ENCODE results near the gene ZNF680. TPM values are rescaled to one million over a fixed set of nuclear protein-coding genes. Genes with fewer than 3 reads are reported as not detected.

Gene ZNF680
- total and polyA plus RNA-seq, 2 of the 4 experiments (the other 2 are of a cell fraction) = 1.5 to 3.9 TPM

DNA sequence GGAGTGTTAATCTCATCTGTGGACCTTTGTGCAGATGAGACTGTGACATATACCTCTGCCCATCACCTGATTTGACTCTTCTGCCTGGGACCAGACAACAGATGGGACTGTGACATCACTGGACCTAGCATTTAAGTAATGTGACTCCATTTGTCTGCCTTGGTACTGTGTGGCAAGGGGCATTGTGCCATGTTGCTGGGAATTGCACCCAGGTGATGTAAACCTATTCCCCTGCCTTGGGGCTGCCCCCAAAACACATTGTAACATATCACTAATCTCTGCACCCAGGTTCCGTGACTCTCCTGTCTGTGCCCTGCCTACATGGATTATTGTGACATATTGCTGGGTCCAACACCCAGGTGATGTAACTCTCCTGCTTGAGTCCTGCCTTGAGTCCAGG lies 40.4 kb upstream of the ZNF680 start:
- no peak overlapping the region for H3K4me3 ChIP-seq (ENCODE audit: insufficient read depth, low read depth, low read length)
- H2BK120ac ChIP-seq (ENCODE audit: low read depth, low read length) = no peak overlapping the region
- in situ Hi-C loops (cut with MboI; ENCODE audit: low sequenced_read_pairs) = no loop called here
- no peak overlapping the region for H3K27ac ChIP-seq (ENCODE audit: insufficient read depth, low read length)
- H3K9ac ChIP-seq (ENCODE audit: low read depth, low read length) = no peak overlapping the region
- no peaks in the 10 kb centered on the region for H3K4me1 ChIP-seq (ENCODE audit: control insufficient read depth, insufficient read depth, low read length)
- no peak overlapping the region for H3K14ac ChIP-seq (replicated peaks; ENCODE audit: low read depth, low read length)
- no peaks in the 10 kb centered on the region for H3K79me1 ChIP-seq (ENCODE audit: low read depth in 1 of 2, low read length in 2 of 2)
- no peaks in the 10 kb centered on the region for H4K20me1 ChIP-seq (ENCODE audit: insufficient read depth, low read length)
- TF ChIP-seq SMC3 (IDR thresholded peaks at IDR 0.05; ENCODE audit: low read depth, low read length) = no peak
- no peak for TF ChIP-seq MXI1 (IDR thresholded peaks at IDR 0.05; ENCODE audit: borderline replicate concordance, low read depth, low read length)
- no peak for TF ChIP-seq BHLHE40 (IDR thresholded peaks at IDR 0.05; ENCODE audit: low read depth, low read length)
- no peak overlapping the region for H2BK5ac ChIP-seq (ENCODE audit: low read depth, low read length, poor library complexity, severe bottlenecking)
- no peak overlapping the region for H3K18ac ChIP-seq (ENCODE audit: low read depth, low read length)
- ATAC-seq (ENCODE audit: low read depth) (no peak), DNase-seq (no peak)
- H4K8ac ChIP-seq (ENCODE audit: low read depth in 2 of 2, low read length in 2 of 2) = no peak overlapping the region
- H4K5ac ChIP-seq (ENCODE audit: low read depth, low read length) = no peak overlapping the region
- no peaks in the 10 kb centered on the region for H3K9me1 ChIP-seq (ENCODE audit: insufficient read depth, low read length)
- H2BK15ac ChIP-seq (ENCODE audit: low read depth, low read length) = no peak overlapping the region
- WGBS, 2 experiments (ENCODE audit: extremely low coverage in 2 of 2, insufficient read length in 1 of 2) = no CpG with 5 or more reads among the region's 1 CpG
- no peak overlapping the region for H2AK9ac ChIP-seq (replicated peaks; ENCODE audit: low read depth, low read length, poor library complexity)
- no peak overlapping the region for H4K91ac ChIP-seq (ENCODE audit: insufficient read depth, low read depth, low read length)
- no peak overlapping the region for H2AFZ ChIP-seq (replicated peaks; ENCODE audit: low read length, poor library complexity)
- no peak overlapping the region for H2AK5ac ChIP-seq (ENCODE audit: low read depth, low read length)
- H3K56ac ChIP-seq (ENCODE audit: extremely low read depth, insufficient read depth, low read length) = no peak overlapping the region
- H3K4ac ChIP-seq (ENCODE audit: low read depth, low read length) = no peak overlapping the region
- H3K27me3 ChIP-seq (ENCODE audit: control insufficient read depth, insufficient read depth, low read length) = no peaks in the 10 kb centered on the region
- no peaks in the 10 kb centered on the region for H3K36me3 ChIP-seq (ENCODE audit: control insufficient read depth, insufficient read depth, low read length)
- dilution Hi-C loops (cut with HindIII; ENCODE audit: low sequenced_read_pairs, unreplicated experiment) = no loop called here
- H2BK20ac ChIP-seq (ENCODE audit: low read depth, low read length) = no peak overlapping the region
- no peak overlapping the region for H3K4me2 ChIP-seq (ENCODE audit: low read depth, low read length)
- BruUV-seq (replicated peaks) = no TSS peak
- 0 out of 2 replicates have a peak, but pooled peaks cover 4% of the 10 kb centered on the region for H3K9me3 ChIP-seq (ENCODE audit: control insufficient read depth, insufficient read depth, low read length)
- CTCF ChIA-PET = no interaction called here
- POLR2A ChIA-PET (ENCODE audit: unreplicated experiment) = no interaction called here
- H3K23ac ChIP-seq (ENCODE audit: low read depth, low read length) = no peak overlapping the region
- intact Hi-C loops (cut with micrococcal nuclease) = no loop called here
